Measurements from ENCODE around the gene AAK1.
A peak's percentile ranks its signal among the peaks of the same experiment; 100 is the strongest.

AAK1 gene

GRCh38 chr2:69644506-69644979 is 1.0 kb upstream of the AAK1 start:
- Mint-ChIP-seq H3K27ac (peak overlapping the region; percentile 99), H3K9me3 (peaks cover 0 to 2% of the 10 kb centered on the region in 2 donors), H3K4me1 (peaks cover 21 to 55% of the 10 kb centered on the region in 2 donors), H3K27me3 (peaks cover 57 to 63% of the 10 kb centered on the region in 2 donors), H3K4me3 (peak overlapping the region; percentile 97), H3K36me3 (peaks cover 5 to 15% of the 10 kb centered on the region in 2 donors)
- peak in 1 of 2 donors; percentile 26 for ATAC-seq (replicated peaks)
- DNase-seq, result no peak

DNA sequence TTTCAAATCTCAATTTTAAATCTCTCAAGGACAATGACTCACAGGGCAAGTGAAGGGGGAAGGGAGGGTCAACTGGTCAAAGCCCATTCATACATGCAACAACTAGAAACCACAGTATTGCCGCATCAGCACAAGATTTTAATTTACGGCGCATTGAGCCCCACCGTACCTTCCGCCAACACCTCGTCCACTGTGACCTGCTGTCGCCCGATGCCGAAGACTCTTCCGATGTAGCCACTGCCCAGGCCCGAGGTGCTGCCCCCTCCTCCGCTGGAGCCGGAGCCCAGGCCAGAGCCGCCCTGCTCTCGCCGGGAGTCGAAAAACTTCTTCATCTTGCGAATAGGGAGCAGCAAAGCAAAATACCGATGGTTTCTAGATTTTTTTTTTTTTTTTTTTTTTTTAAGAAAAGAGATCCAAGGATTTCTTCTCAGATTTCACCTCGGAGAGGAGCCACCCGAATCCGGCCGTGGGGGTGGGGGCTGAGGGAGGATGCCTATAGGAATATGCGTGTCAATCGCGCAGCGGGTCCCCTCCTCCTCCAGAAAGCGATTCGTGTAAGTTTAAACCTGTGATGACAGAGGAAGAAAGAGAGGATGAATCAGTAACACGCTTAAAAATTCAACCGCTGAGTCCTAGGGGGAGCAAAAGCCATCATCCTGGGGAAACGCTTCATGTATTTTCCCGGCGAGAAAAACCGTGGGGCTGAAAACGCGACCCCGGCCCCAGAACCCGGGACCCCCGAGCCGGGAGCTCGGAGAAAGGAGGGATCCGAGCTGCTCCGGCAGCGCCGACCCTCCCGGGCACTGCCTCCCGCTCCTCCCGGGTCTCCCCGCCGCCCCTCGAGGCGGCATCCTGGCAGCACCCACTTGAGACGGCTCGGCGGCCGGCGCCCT is 584 bp downstream of the AAK1 start:
- H3K4me1 Mint-ChIP-seq, result peaks cover 22 to 53% of the 10 kb centered on the region in 2 donors
- H3K36me3 Mint-ChIP-seq, result peaks cover 9 to 24% of the 10 kb centered on the region in 2 donors
- peaks cover 0 to 2% of the 10 kb centered on the region in 2 donors for H3K9me3 Mint-ChIP-seq
- DNase-seq, result peak; percentile 2
- H3K27me3 Mint-ChIP-seq, result peaks cover 68 to 77% of the 10 kb centered on the region in 2 donors
- H3K27ac Mint-ChIP-seq, result peak overlapping the region; percentile 88
- peak overlapping the region; percentile 97 for H3K4me3 Mint-ChIP-seq
- peak; percentile 22 to 29 for ATAC-seq (replicated peaks)

GRCh38 chr2:69641887-69642708 is 1.4 kb downstream of the AAK1 start:
- Mint-ChIP-seq H3K4me1 (peaks cover 20 to 49% of the 10 kb centered on the region in 2 donors), H3K4me3 (peak overlapping the region; percentile 97), H3K36me3 (peaks cover 10 to 28% of the 10 kb centered on the region in 2 donors), H3K27ac (no peak overlapping the region), H3K27me3 (peaks cover 70 to 78% of the 10 kb centered on the region in 2 donors), H3K9me3 (peaks cover 0 to 2% of the 10 kb centered on the region in 2 donors)
- ATAC-seq (replicated peaks), result no peak
- no peak for DNase-seq

DNA sequence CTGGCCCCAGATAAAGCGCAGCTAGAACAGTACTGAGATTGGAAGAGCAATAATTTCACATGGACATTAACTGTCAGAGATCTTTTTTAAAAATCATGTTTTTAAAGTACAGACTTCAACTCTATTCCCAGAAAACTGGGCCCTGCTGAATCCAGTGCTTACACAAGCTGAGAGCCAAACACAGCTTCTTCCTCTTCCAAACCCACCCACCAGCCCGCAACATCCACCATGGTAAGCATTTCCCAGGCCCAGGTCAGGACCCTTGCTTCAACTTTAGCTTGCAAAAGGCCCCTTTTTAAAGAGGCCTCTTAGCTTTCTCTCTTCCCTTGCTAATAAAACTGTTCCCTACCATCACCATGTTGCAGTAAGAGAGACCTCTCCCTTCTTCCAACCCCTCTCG is 2.1 kb downstream of the AAK1 start:
- H3K9me3 Mint-ChIP-seq, result no peaks in the 10 kb centered on the region
- no peak for DNase-seq
- H3K27me3 Mint-ChIP-seq, result peaks cover 66 to 72% of the 10 kb centered on the region in 2 donors
- no peak overlapping the region for H3K4me3 Mint-ChIP-seq
- no peak overlapping the region for H3K27ac Mint-ChIP-seq
- H3K36me3 Mint-ChIP-seq, result peaks cover 10 to 29% of the 10 kb centered on the region in 2 donors
- ATAC-seq (replicated peaks), result no peak
- peaks cover 17 to 43% of the 10 kb centered on the region in 2 donors for H3K4me1 Mint-ChIP-seq

DNA sequence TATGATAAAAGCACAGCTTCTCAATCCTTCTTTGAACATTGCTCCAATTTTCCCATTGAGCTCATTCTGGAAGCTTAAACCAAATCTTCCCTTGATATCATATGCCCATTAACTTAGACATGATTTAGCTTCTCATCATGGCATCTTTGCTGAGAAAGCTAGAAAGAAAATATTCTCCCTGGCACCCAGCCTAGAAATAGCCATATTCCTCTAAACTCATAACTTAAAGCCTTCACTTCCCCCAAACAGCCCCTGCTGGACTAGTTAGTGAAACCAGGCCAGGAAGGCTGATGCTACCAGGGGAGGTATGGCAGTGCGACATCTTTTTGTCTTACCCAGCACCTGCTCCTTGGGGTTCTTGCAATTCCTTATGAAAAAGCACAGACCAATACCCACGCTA is 4.3 kb downstream of the AAK1 start:
- no peak for DNase-seq
- Mint-ChIP-seq H3K9me3 (no peaks in the 10 kb centered on the region), H3K4me1 (peaks cover 11 to 25% of the 10 kb centered on the region in 2 donors), H3K27ac (no peak overlapping the region), H3K36me3 (peaks cover 10 to 29% of the 10 kb centered on the region in 2 donors), H3K27me3 (peaks cover 45 to 50% of the 10 kb centered on the region in 2 donors), H3K4me3 (no peak overlapping the region)
- no peak for ATAC-seq (replicated peaks)

DNA sequence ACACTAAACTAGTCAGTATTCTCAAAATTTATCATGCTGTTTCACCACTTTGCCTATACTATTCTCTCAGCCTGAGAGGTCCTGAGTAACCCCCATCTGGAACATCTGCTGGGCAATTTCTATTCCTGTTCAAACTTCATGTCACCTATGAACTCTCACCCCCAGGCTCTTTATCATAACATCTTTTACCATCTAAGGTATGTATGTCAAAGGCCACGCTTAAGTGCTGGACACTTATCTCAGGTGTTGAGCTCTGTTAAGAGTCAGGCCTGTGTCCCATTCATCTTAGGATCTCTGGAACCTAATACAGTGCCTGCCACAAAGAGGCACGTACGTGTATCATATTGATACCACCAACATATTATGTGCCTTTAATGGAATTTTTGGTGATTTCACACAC is 4.9 kb downstream of the AAK1 start:
- ATAC-seq (replicated peaks) (no peak), DNase-seq (no peak)
- Mint-ChIP-seq H3K4me1 (peaks cover 12 to 22% of the 10 kb centered on the region in 2 donors), H3K36me3 (peaks cover 10 to 29% of the 10 kb centered on the region in 2 donors), H3K27ac (no peak overlapping the region), H3K9me3 (no peaks in the 10 kb centered on the region), H3K4me3 (no peak overlapping the region), H3K27me3 (peaks cover 45 to 50% of the 10 kb centered on the region in 2 donors)

DNA sequence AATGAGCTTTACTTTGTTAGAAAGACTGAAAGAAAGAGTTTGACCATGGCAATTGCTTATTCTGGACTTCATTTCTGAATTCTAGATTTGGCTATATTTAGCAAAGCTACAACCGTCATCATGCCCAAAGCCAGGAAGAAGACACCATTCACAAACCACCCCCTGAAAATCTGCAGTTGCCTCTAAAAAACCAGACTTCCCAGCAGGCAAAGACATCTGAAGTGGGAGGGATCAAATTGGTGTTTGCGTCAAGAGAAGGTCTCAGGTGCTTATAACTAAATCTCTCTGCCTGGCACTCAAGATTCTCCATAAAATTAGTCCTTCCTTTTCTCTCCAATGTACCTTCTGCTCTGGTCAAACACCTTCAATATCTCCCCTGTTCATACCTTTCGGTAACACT is 5.6 kb downstream of the AAK1 start:
- H3K27ac Mint-ChIP-seq, result no peak overlapping the region
- peaks cover 10 to 29% of the 10 kb centered on the region in 2 donors for H3K36me3 Mint-ChIP-seq
- peaks cover 45 to 50% of the 10 kb centered on the region in 2 donors for H3K27me3 Mint-ChIP-seq
- ATAC-seq (replicated peaks) (no peak), DNase-seq (no peak)
- no peaks in the 10 kb centered on the region for H3K9me3 Mint-ChIP-seq
- no peak overlapping the region for H3K4me3 Mint-ChIP-seq
- H3K4me1 Mint-ChIP-seq, result peaks cover 12 to 21% of the 10 kb centered on the region in 2 donors

- no peak for DNase-seq
- no peaks in the 10 kb centered on the region for H3K9me3 Mint-ChIP-seq
- H3K4me1 Mint-ChIP-seq, result peaks cover 7 to 10% of the 10 kb centered on the region in 2 donors
- ATAC-seq (replicated peaks), result no peak
- no peak overlapping the region for H3K27ac Mint-ChIP-seq
- H3K27me3 Mint-ChIP-seq, result peaks cover 32 to 35% of the 10 kb centered on the region in 2 donors
- H3K36me3 Mint-ChIP-seq, result peaks cover 14 to 29% of the 10 kb centered on the region in 2 donors
- no peak overlapping the region for H3K4me3 Mint-ChIP-seq
These were observed 7.1 kb downstream of the AAK1 start for GRCh38 chr2:69636395-69636794.

- Mint-ChIP-seq H3K9me3 (no peaks in the 10 kb centered on the region), H3K4me1 (peaks cover 0 to 7% of the 10 kb centered on the region in 2 donors), H3K27ac (no peak overlapping the region), H3K27me3 (peaks cover 23 to 25% of the 10 kb centered on the region in 2 donors), H3K4me3 (no peak overlapping the region), H3K36me3 (peaks cover 10 to 22% of the 10 kb centered on the region in 2 donors)
- DNase-seq, result no peak
- ATAC-seq (replicated peaks), result no peak
These were observed 8.1 kb downstream of the AAK1 start for GRCh38 chr2:69635432-69635831.

DNA sequence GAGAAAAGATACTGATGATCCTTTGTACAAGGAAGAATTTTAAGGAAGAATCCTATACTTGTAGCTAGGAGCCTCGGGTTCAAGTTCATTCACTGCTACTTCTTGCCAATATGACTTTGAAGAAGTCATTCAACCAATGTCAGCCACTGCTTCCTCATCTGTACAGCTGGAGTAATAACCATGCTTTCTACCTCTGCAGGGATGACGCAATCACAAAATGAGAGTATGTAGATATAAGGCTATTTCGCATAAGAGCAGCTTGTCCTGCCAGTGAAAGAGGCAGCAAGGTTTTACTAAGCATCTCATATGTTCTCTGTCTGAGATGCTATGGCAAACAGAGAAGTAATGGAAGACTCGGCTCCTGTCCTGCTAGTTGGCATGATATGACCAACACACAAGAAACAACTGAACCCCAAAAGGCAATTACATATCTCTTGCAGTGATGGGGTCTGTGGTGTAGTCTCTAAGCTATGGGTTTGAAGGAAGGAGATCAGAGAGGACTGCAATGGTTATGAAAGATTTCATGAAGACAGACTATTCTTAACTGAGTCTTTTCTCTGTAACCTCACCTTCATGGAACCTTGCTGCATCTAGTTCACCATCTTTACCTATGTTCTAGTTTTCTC is 9.2 kb downstream of the AAK1 start:
- Mint-ChIP-seq H3K9me3 (no peaks in the 10 kb centered on the region), H3K36me3 (peaks cover 7 to 12% of the 10 kb centered on the region in 2 donors), H3K27me3 (peaks cover 14% of the 10 kb centered on the region in 2 donors), H3K4me1 (peaks cover 0 to 7% of the 10 kb centered on the region in 2 donors), H3K4me3 (no peak overlapping the region), H3K27ac (no peak overlapping the region)
- ATAC-seq (replicated peaks), result no peak
- DNase-seq, result no peak

- no peak for ATAC-seq (replicated peaks)
- peaks cover 0 to 3% of the 10 kb centered on the region in 2 donors for H3K36me3 Mint-ChIP-seq
- no peaks in the 10 kb centered on the region for H3K27me3 Mint-ChIP-seq
- H3K27ac Mint-ChIP-seq, result no peak overlapping the region
- DNase-seq, result no peak
- H3K4me3 Mint-ChIP-seq, result no peak overlapping the region
- no peaks in the 10 kb centered on the region for H3K9me3 Mint-ChIP-seq
- H3K4me1 Mint-ChIP-seq, result peaks cover 0 to 5% of the 10 kb centered on the region in 2 donors
These were observed 12.1 kb downstream of the AAK1 start for GRCh38 chr2:69631402-69631801.

- Mint-ChIP-seq H3K36me3 (peaks cover 0 to 3% of the 10 kb centered on the region in 2 donors), H3K9me3 (no peaks in the 10 kb centered on the region), H3K27me3 (no peaks in the 10 kb centered on the region), H3K4me1 (peaks cover 0 to 2% of the 10 kb centered on the region in 2 donors), H3K4me3 (no peak overlapping the region), H3K27ac (no peak overlapping the region)
- ATAC-seq (replicated peaks), result no peak
- no peak for DNase-seq
These were observed 13.5 kb downstream of the AAK1 start for GRCh38 chr2:69629921-69630608.

- no peak for DNase-seq
- H3K27ac Mint-ChIP-seq, result no peak overlapping the region
- no peaks in the 10 kb centered on the region for H3K27me3 Mint-ChIP-seq
- peaks cover 0 to 3% of the 10 kb centered on the region in 2 donors for H3K36me3 Mint-ChIP-seq
- no peaks in the 10 kb centered on the region for H3K9me3 Mint-ChIP-seq
- H3K4me1 Mint-ChIP-seq, result no peaks in the 10 kb centered on the region
- H3K4me3 Mint-ChIP-seq, result peak overlapping the region in 1 of 2 donors; percentile 49
- ATAC-seq (replicated peaks), result peak; percentile 96 to 99
These were observed 15.1 kb downstream of the AAK1 start for GRCh38 chr2:69628325-69629021.
